Activated naive CD8-positive, alpha-beta T cell (primary cell): Measurements from ENCODE around the gene SUSD3.
A peak's percentile ranks its signal among the peaks of the same experiment; 100 is the strongest.
"Not testable (repeated sequence)": the region's sequence is repeated elsewhere in the genome, so short reads cannot be mapped to it uniquely, and the experiment has no call there.

Experiments
- H3K27ac Mint-ChIP-seq: one replicate; pipeline ENCODE4 v1.8.0; 2021; ENCODE audit warnings: mixed read lengths
- H3K27me3 Mint-ChIP-seq: one replicate; pipeline ENCODE4 v1.8.0; 2021; ENCODE audit warnings: mixed read lengths
- H3K36me3 Mint-ChIP-seq: one replicate; pipeline ENCODE4 v1.8.0; 2021; ENCODE audit warnings: mixed read lengths
- H3K4me1 Mint-ChIP-seq: one replicate; pipeline ENCODE4 v1.8.0; 2021; ENCODE audit warnings: low read depth, mixed read lengths
- H3K4me3 Mint-ChIP-seq: one replicate; pipeline ENCODE4 v1.8.0; 2021; ENCODE audit warnings: mild to moderate bottlenecking, mixed read lengths
- H3K9me3 Mint-ChIP-seq: one replicate; pipeline ENCODE4 v1.8.0; 2021; ENCODE audit warnings: low read depth, mixed read lengths

Gene SUSD3

DNA sequence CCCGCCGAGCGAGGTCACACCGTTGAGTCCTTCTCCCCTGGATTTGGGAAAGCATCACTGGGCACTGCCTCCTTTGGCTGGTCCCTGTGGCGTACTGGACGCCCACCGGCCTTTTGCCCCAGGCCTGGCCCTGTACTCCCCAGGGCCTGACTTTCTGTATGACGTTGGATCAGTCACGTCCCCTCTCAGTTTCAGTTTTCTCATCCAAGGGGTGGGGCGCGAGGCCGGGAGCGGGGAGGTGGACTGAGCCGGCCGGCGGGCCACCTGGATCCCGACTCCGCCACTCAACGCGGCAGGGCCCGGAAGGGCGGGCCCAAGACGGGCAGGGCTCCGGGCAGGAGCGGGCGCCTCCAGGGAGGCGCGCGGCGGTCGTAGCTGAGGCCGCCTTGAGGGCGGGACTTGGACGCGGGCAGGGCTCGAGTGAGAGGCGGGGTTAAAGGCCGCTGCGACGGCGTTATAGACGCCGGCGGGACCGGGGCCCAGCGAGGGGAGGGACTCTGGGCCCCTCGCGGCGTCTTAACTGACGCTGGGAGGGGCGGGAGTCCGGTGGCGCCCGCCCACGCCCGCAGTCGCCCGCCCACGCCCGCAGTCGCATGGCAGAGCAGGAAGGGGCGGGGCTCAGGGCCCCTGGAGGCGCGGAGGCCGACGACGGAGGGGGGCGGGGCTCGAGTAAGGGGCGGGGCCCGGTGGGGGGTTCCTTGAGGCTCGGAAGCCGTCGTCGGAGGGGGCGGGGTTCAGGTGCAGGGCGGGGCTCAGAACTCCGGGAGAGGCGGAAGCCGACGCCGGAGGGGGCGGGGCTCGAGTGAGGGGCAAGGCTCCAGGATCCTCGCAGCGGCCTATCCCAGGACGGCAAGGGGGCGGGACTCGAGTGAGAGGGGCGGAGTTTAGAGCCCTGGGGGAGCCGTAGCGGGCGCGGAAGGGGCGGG lies 37.0 kb downstream of the SUSD3 start:
- Mint-ChIP-seq H3K4me1 (peaks cover 67% of the 10 kb centered on the region), H3K27ac (peak overlapping the region; percentile 92), H3K36me3 (peaks cover 4% of the 10 kb centered on the region), H3K4me3 (peak overlapping the region; percentile 86), H3K9me3 (no peaks in the 10 kb centered on the region), H3K27me3 (no peaks in the 10 kb centered on the region)

DNA sequence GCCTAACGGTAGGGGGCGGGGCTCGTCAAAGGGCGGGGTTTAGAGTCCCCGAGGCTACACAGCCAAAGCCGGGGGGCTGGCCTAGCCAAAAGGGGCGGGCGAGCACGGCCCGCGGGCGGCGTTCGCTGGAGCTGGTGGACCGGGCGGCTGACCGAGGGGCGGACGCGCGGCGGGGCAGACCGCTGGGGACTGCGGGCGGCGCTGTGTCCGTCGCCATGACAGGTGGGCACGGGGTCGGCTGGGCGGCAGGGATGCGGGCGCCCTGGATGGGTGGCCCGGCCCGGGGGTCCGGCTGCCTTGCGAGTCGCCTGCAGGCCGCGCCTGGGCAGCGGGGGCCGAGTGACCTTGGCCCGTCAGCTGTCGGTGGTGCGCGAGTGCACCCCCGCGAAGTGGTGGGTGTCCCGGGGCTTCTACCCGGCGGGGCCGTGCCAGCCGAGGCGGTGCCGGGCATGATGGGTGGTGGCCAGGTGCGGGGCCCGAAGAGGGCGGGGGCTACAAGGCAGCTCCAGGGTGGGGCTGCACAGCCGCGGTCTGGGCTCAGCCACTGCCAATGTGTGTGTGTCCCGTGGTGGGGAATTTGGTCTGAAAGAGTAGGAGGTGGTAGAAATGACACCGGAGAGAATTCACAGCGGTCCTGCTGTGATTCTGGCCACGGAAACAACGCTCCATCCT lies 37.8 kb downstream of the SUSD3 start, which contains the start of gene CARD19:
Gene CARD19 (plus strand): TSS at position 87 of the 672 bp plus-strand sequence. CDS start 129 bp downstream, at position 216.
- peak within 1 kb of the TSS; percentile 92 for H3K27ac Mint-ChIP-seq
- peak within 1 kb of the TSS; percentile 87 for H3K4me3 Mint-ChIP-seq
- H3K9me3 Mint-ChIP-seq = no peaks in the 10 kb centered on the region
- H3K27me3 Mint-ChIP-seq = no peaks in the 10 kb centered on the region
- peaks cover 66% of the 10 kb centered on the region for H3K4me1 Mint-ChIP-seq
- peaks cover 1% of the 10 kb centered on the region for H3K36me3 Mint-ChIP-seq

DNA sequence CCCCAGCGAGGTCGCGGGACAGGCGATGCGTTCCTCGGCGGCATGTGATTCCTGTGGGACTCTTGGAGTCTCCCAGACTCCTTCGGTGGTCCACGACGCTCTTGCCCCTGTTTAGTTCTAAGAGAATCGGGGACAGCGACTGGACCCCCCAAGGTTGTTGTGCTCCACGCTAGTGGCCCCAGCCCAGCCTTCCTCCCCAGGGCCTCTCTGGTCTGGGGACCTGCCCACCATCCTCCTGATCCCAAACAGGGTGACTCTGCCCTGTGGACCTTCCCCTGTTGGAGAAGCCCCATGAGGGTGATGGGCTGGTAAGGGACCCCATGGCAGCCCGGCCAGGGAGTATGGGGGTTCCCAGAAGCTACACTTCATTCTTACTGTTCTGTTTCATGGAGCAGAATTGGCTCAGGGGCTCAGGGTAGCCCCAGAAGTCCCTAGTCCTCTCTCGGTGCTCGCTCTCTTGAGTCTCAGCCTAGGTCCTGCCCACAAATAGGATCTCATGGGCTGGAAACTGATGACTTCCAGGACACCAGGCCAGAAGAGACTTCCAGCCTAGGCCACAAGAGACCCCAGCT lies 38.4 kb downstream of the SUSD3 start:
- peak overlapping the region; percentile 92 for H3K27ac Mint-ChIP-seq
- H3K27me3 Mint-ChIP-seq = no peaks in the 10 kb centered on the region
- H3K4me1 Mint-ChIP-seq = peaks cover 61% of the 10 kb centered on the region
- peak overlapping the region; percentile 87 for H3K4me3 Mint-ChIP-seq
- no peaks in the 10 kb centered on the region for H3K9me3 Mint-ChIP-seq
- no peaks in the 10 kb centered on the region for H3K36me3 Mint-ChIP-seq

DNA sequence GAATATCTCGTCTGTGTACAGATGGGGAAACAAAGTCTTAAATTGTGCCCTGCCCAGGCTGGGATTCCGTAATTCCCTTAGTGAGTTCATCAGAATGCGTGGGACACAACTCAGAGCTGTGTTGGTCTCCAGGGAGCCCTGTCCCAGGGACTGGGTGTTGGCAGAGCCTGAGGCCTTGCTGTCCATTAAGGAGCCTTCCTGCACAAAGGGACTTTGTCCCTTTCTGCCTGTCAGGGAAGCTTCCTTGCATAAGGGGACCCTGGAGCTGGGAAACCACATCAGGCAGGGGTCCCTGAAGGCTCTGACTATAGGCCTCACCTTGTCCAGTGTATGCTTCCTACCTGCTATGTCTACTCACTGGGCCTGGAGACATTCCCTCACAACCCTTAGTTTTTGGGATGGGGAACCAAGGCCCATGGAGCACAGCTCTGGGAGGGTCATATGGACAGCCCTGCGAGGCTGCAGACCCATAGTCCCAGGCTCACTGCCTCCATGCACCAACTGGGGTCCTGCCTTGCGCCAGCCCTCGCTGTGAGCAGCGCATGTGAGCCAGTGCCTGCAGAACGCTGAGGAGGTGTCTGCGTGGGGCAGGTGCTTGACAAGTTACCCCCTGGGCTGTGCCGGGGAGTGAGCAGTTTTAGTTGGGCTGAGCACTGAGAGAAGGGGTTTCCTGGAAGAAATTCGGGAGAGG lies 39.2 kb downstream of the SUSD3 start:
- H3K4me3 Mint-ChIP-seq = peak overlapping the region; percentile 87
- no peaks in the 10 kb centered on the region for H3K27me3 Mint-ChIP-seq
- peaks cover 59% of the 10 kb centered on the region for H3K4me1 Mint-ChIP-seq
- no peaks in the 10 kb centered on the region for H3K36me3 Mint-ChIP-seq
- H3K9me3 Mint-ChIP-seq = no peaks in the 10 kb centered on the region
- peak overlapping the region; percentile 92 for H3K27ac Mint-ChIP-seq

DNA sequence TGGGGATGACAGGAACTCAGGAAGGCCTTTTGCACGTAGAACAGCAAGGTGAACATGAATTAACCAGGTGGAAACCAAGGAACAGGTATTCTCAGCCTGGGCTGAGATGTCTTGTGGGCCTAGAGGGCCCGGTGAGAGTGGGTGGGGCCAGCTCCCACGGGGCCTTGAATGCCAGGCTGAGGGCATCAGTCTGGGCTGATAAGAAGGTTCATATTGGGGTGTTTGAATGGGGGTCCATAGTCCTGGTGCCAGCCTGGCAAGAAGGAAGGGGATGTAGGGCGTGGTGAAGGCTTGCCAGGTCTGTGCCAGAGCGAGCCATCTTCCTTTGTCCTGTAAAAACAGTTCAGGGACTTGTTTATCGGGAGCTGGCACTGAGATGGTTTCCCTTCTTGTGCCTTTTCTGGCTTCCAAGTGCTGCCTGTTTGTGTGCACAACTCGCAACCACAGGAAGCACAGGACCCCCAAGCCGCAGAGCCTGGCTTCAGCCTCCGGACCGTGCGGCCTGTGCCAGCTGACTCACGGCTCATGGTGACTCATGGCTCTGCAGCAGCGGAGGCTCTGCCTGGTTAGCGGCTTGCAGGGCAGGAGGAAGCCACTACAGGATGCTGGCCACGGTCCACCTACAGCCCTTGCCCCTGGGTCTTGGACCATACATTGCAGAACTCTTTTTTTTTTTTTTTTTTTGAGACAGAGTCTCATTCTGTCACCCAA lies 39.9 kb downstream of the SUSD3 start:
- Mint-ChIP-seq H3K4me1 (peaks cover 58% of the 10 kb centered on the region), H3K4me3 (peak overlapping the region; percentile 87), H3K27me3 (no peaks in the 10 kb centered on the region), H3K9me3 (no peaks in the 10 kb centered on the region), H3K27ac (peak overlapping the region; percentile 83), H3K36me3 (peaks cover 2% of the 10 kb centered on the region)

DNA sequence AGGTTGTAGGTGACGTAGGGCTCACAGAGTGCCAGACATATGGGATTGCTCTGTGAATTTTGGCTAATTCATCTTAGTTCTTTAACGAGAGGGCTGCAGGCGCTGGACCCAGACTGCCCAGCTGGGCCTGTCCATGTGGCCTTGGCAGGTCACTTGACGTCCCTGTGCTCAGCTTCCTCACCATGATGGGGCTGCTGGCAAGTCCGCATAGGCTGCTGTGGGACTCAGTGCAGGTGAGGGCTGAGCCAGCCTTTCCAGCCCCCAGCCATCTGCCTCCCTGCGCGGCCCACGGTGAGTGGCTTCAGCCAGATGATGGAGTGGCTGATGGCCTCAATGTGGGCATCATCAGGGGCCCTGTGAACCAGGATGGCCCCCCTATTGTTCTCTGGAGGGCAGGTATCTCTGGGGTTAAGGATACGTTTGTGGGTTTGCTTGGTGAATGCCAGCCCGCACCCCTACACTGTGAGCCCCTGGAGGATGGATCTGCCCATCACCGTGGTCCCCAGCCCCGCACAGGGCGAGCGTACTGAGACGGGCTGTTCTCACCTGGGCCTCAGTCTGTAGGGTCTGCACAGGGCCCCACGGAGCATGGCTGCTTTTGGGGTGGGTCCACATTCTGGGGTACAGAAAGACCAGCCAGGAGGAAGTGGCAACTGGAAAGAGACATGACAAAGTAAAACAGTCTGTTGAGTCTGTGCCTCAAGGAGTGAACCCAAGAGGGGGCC lies 41.2 kb downstream of the SUSD3 start:
- peak overlapping the region; percentile 56 for H3K27ac Mint-ChIP-seq
- no peaks in the 10 kb centered on the region for H3K27me3 Mint-ChIP-seq
- peaks cover 11% of the 10 kb centered on the region for H3K36me3 Mint-ChIP-seq
- H3K4me3 Mint-ChIP-seq = peak overlapping the region; percentile 59
- peaks cover 54% of the 10 kb centered on the region for H3K4me1 Mint-ChIP-seq
- no peaks in the 10 kb centered on the region for H3K9me3 Mint-ChIP-seq

- Mint-ChIP-seq H3K9me3 (no peaks in the 10 kb centered on the region), H3K4me1 (peaks cover 56% of the 10 kb centered on the region), H3K27ac (peak overlapping the region; percentile 59), H3K4me3 (no peak overlapping the region), H3K36me3 (peaks cover 14% of the 10 kb centered on the region), H3K27me3 (no peaks in the 10 kb centered on the region)
Measured at GRCh38 chr9:93100276-93100636, 41.8 kb downstream of the SUSD3 start.

DNA sequence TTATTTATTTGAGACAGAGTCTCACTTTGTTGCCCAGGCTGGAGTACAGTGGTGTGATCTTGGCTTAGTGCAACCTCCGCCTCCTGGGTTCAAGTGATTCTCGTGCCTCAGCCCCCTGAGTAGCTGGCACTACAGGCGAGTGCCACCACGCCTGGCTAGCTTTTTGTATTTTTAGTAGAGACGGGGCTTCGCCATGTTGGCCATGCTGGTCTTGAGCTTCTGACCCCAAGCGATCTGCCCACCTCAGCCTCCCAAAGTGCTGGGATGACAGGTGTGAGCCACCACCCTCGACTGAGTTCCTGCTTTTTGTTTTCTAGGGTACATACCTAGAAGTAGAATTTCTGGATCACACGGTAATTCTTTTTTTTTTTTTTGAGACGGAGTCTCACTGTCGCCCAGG lies 42.6 kb downstream of the SUSD3 start:
- H3K27ac Mint-ChIP-seq, H3K27me3 Mint-ChIP-seq, H3K9me3 Mint-ChIP-seq, H3K4me3 Mint-ChIP-seq: not testable (repeated sequence)
- Mint-ChIP-seq H3K4me1 (peaks cover 65% of the 10 kb centered on the region), H3K36me3 (peaks cover 16% of the 10 kb centered on the region)

DNA sequence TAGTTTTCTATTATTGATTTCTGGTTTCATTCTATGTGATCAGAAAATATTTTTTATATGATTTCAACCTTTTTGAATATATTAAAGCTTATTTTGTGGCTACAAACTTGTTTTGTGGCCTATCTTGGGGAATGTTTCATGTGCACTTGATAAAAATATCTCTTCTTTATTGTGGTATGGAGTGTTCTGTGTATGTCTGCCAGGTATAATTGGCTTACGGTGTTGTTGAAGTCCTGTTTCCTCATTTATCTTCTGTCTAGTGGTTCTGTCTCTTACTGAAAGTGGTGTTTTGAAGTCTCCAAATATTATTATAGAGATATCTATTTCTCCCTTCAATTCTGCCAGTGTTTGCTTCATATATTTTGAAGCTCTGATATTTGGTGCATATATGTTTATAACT lies 47.1 kb downstream of the SUSD3 start:
- peak overlapping the region; percentile 17 for H3K4me3 Mint-ChIP-seq
- peaks cover 22% of the 10 kb centered on the region for H3K36me3 Mint-ChIP-seq
- H3K9me3 Mint-ChIP-seq = no peaks in the 10 kb centered on the region
- H3K4me1 Mint-ChIP-seq = peaks cover 57% of the 10 kb centered on the region
- H3K27ac Mint-ChIP-seq = peak overlapping the region; percentile 68
- no peaks in the 10 kb centered on the region for H3K27me3 Mint-ChIP-seq

DNA sequence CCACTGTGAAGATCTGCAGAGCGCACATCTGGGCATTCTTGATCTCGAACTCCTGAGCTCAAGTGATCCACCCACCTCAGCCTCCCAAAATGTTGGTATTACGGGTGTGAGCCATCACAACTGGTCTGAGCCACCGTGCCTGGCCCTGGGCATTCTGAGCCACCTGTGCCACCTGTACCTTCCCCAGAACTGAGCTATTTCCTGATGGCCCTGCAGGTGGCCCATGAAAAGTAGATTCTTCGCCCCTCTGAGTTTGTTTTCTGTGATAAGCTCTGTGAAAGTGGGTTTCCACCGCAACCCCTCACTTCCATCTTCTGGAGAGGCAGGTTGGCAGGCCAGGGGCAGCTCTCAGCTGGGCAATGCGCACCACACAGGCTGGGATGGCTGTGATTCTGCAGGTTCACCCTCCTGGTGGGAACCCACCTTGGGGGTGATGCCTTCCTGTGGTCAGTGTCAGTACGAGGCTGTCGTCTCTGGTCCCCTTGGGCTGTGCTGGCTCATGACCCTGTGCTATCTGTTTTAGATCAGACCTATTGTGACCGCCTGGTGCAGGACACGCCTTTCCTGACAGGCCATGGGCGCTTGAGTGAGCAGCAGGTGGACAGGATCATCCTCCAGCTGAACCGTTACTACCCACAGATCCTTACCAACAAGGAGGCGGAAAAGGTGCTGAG lies 48.8 kb downstream of the SUSD3 start:
- Mint-ChIP-seq H3K36me3 (peaks cover 24% of the 10 kb centered on the region), H3K27me3 (no peaks in the 10 kb centered on the region), H3K27ac (no peak overlapping the region), H3K4me3 (no peak overlapping the region), H3K4me1 (peaks cover 54% of the 10 kb centered on the region), H3K9me3 (no peaks in the 10 kb centered on the region)

DNA sequence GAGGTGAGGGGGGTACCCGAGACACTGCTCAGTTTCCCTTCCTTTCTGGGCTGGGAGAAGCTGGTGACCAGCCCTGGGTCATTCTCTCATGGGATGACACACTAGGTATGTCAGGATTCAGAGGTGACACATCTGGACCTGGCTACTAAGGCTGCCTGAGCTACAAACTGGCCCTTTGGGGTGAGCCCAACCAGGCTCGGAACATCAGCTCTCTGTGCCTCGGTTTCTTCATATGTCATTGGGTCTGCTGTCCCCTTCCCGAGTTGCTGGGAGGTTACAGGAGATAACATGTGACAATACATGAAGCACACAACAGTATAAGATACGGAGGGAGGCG lies 49.3 kb downstream of the SUSD3 start:
- Mint-ChIP-seq H3K9me3 (no peaks in the 10 kb centered on the region), H3K27me3 (no peaks in the 10 kb centered on the region), H3K36me3 (peaks cover 24% of the 10 kb centered on the region)

GRCh38 chr9:93108291-93109041 lies 50.0 kb downstream of the SUSD3 start:
- peaks cover 21% of the 10 kb centered on the region for H3K36me3 Mint-ChIP-seq
- no peak overlapping the region for H3K27ac Mint-ChIP-seq
- H3K4me3 Mint-ChIP-seq = no peak overlapping the region
- H3K4me1 Mint-ChIP-seq = peaks cover 44% of the 10 kb centered on the region
- H3K9me3 Mint-ChIP-seq = no peaks in the 10 kb centered on the region
- H3K27me3 Mint-ChIP-seq = no peaks in the 10 kb centered on the region

More for the DNA sequence above, 49.3 kb downstream of the SUSD3 start:
- H3K4me3 Mint-ChIP-seq = no peak overlapping the region
- H3K4me1 Mint-ChIP-seq = peaks cover 49% of the 10 kb centered on the region
- H3K27ac Mint-ChIP-seq = no peak overlapping the region

GRCh38 chr9:93110311-93110855 lies 51.9 kb downstream of the SUSD3 start:
- H3K4me1 Mint-ChIP-seq = peaks cover 36% of the 10 kb centered on the region
- no peak overlapping the region for H3K27ac Mint-ChIP-seq
- no peaks in the 10 kb centered on the region for H3K27me3 Mint-ChIP-seq
- H3K4me3 Mint-ChIP-seq = no peak overlapping the region
- peaks cover 10% of the 10 kb centered on the region for H3K36me3 Mint-ChIP-seq
- H3K9me3 Mint-ChIP-seq = no peaks in the 10 kb centered on the region
